Measurements from ENCODE around the gene SEMA6C. TPM values are rescaled to one million over a fixed set of nuclear protein-coding genes. Genes with fewer than 3 reads are reported as not detected.

SEMA6C gene
- total and polyA plus RNA-seq, 2 of the 13 experiments (the other 11 are each of a cell fraction or from before 2014, with no cell fraction given), result 1.4 to 2.9 TPM

- TF ChIP-seq, protein P1, sequence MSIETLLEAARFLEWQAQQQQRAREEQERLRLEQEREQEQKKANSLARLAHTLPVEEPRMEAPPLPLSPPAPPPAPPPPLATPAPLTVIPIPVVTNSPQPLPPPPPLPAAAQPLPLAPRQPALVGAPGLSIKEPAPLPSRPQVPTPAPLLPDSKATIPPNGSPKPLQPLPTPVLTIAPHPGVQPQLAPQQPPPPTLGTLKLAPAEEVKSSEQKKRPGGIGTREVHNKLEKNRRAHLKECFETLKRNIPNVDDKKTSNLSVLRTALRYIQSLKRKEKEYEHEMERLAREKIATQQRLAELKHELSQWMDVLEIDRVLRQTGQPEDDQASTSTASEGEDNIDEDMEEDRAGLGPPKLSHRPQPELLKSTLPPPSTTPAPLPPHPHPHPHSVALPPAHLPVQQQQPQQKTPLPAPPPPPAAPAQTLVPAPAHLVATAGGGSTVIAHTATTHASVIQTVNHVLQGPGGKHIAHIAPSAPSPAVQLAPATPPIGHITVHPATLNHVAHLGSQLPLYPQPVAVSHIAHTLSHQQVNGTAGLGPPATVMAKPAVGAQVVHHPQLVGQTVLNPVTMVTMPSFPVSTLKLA (IDR thresholded peaks at IDR 0.05), result no peak
- TF ChIP-seq RARA (CRISPR knock-in tag; IDR thresholded peaks at IDR 0.05) (no peak; the same call in 1 of the 2 replicates), RFX5 (IDR thresholded peaks at IDR 0.05; ENCODE audit: low read depth, low read length) (no peak), ZIK1 (CRISPR knock-in tag; IDR thresholded peaks at IDR 0.05; ENCODE audit: borderline replicate concordance, low read depth) (no peak), SMAD3 (CRISPR knock-in tag; IDR thresholded peaks at IDR 0.05) (no peak), REXO4 (CRISPR knock-in tag; IDR thresholded peaks at IDR 0.05; ENCODE audit: borderline replicate concordance) (no peak), MED13 (CRISPR knock-in tag; IDR thresholded peaks at IDR 0.05) (no peak), CBX2 (IDR thresholded peaks at IDR 0.05; ENCODE audit: low read depth, low read length) (no peak), CBX2 (CRISPR knock-in tag; IDR thresholded peaks at IDR 0.05; ENCODE audit: low read depth) (no peak), SIN3A (IDR thresholded peaks at IDR 0.05; ENCODE audit: borderline replicate concordance, low read depth, low read length) (no peak), ATF7 (IDR thresholded peaks at IDR 0.05) (no peak), ATF7 (CRISPR knock-in tag; IDR thresholded peaks at IDR 0.05) (peak; percentile 52; the same call in 1 of the 2 replicates), ZKSCAN1 (IDR thresholded peaks at IDR 0.05; ENCODE audit: low read length) (no peak), AGO2 (optimal IDR thresholded peaks at IDR 0.05; ENCODE audit: low read depth, low read length) (no peak), ARHGAP35 (CRISPR knock-in tag; IDR thresholded peaks at IDR 0.05; ENCODE audit: borderline replicate concordance) (0 out of 2 replicates have a peak, but pooled peaks have one; percentile 26), SATB2 (CRISPR knock-in tag; IDR thresholded peaks at IDR 0.05) (no peak), ZNF782 (CRISPR knock-in tag; IDR thresholded peaks at IDR 0.05; ENCODE audit: borderline replicate concordance) (peak; percentile 48; the same call in 1 of the 2 replicates), NFIC (IDR thresholded peaks at IDR 0.05; ENCODE audit: low read length) (no peak), ELF1 (CRISPR knock-in tag; IDR thresholded peaks at IDR 0.05) (no peak), GTF2F1 (IDR thresholded peaks at IDR 0.05; ENCODE audit: low read length) (no peak), KAT8 (CRISPR knock-in tag; IDR thresholded peaks at IDR 0.05) (no peak), ZNF558 (CRISPR knock-in tag; IDR thresholded peaks at IDR 0.05; ENCODE audit: borderline replicate concordance) (no peak), CCDC6 (CRISPR knock-in tag; IDR thresholded peaks at IDR 0.05) (no peak), ZNF296 (CRISPR knock-in tag; conservative IDR thresholded peaks at IDR 0.05) (no peak), ZNF121 (CRISPR knock-in tag; IDR thresholded peaks at IDR 0.05) (no peak), CREM (IDR thresholded peaks at IDR 0.05) (no peak), CREM (CRISPR knock-in tag; IDR thresholded peaks at IDR 0.05) (no peak), ZNF33A (CRISPR knock-in tag; IDR thresholded peaks at IDR 0.05; ENCODE audit: borderline replicate concordance) (no peak), ZNF292 (CRISPR knock-in tag; IDR thresholded peaks at IDR 0.05; ENCODE audit: borderline replicate concordance, low read depth) (no peak)
- TF ChIP-seq, protein P2, sequence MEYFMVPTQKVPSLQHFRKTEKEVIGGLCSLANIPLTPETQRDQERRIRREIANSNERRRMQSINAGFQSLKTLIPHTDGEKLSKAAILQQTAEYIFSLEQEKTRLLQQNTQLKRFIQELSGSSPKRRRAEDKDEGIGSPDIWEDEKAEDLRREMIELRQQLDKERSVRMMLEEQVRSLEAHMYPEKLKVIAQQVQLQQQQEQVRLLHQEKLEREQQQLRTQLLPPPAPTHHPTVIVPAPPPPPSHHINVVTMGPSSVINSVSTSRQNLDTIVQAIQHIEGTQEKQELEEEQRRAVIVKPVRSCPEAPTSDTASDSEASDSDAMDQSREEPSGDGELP (IDR thresholded peaks at IDR 0.05; ENCODE audit: borderline replicate concordance, low read depth), result no peak
- TF ChIP-seq, protein P3, sequence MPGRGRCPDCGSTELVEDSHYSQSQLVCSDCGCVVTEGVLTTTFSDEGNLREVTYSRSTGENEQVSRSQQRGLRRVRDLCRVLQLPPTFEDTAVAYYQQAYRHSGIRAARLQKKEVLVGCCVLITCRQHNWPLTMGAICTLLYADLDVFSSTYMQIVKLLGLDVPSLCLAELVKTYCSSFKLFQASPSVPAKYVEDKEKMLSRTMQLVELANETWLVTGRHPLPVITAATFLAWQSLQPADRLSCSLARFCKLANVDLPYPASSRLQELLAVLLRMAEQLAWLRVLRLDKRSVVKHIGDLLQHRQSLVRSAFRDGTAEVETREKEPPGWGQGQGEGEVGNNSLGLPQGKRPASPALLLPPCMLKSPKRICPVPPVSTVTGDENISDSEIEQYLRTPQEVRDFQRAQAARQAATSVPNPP (CRISPR knock-in tag; IDR thresholded peaks at IDR 0.05), result no peak
- TF ChIP-seq, protein P4, sequence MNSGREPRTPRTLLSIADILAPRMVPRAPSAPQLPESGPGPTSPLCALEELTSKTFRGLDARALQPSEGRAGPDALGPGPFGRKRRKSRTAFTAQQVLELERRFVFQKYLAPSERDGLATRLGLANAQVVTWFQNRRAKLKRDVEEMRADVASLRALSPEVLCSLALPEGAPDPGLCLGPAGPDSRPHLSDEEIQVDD (CRISPR knock-in tag; IDR thresholded peaks at IDR 0.05; ENCODE audit: borderline replicate concordance), result no peak
Observed at GRCh38 chr1:151165281-151165737, 18.9 kb upstream of the SEMA6C start (continued).
